DMS53 (cell line): ENCODE data around the gene BMP4.

Experiments
- DNase-seq: peaks from one replicate; lab custom pipeline; 2025; lab: John Stamatoyannopoulos, UW

Gene BMP4

GRCh38 chr14:53964249-53964648, 7.6 kb upstream of the BMP4 start:
- DNase-seq: peak; percentile 27

GRCh38 chr14:53963320-53964227, 6.9 kb upstream of the BMP4 start:
- peak; percentile 91 for DNase-seq

- no peak for DNase-seq
Observed at GRCh38 chr14:53962953-53963319, 6.3 kb upstream of the BMP4 start.

DNA sequence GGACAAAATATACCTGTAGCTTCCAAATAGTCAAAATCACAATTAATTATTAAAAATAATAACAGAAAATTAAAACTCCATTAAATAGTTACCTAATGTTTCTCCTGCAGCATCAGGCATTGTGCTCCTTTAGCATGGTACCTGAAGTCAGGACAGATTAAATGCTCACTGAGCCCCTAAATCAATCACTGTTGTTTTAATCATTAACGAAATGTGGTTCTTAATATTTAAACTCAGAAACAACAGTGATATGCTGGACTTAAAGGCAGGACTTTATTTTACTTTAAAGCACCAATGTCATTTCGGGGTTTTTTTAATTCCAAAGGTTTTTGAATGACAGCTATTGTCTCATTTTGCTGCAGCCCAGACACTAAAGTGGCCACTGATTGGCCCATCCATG, 2.0 kb upstream of the BMP4 start:
- DNase-seq: no peak

GRCh38 chr14:53957739-53958138, 1.1 kb upstream of the BMP4 start:
- no peak for DNase-seq

- DNase-seq: peak; percentile 81
Observed at GRCh38 chr14:53955671-53956426, 776 bp downstream of the BMP4 start.

GRCh38 chr14:53955229-53955556, 1.4 kb downstream of the BMP4 start:
- DNase-seq: no peak

DNA sequence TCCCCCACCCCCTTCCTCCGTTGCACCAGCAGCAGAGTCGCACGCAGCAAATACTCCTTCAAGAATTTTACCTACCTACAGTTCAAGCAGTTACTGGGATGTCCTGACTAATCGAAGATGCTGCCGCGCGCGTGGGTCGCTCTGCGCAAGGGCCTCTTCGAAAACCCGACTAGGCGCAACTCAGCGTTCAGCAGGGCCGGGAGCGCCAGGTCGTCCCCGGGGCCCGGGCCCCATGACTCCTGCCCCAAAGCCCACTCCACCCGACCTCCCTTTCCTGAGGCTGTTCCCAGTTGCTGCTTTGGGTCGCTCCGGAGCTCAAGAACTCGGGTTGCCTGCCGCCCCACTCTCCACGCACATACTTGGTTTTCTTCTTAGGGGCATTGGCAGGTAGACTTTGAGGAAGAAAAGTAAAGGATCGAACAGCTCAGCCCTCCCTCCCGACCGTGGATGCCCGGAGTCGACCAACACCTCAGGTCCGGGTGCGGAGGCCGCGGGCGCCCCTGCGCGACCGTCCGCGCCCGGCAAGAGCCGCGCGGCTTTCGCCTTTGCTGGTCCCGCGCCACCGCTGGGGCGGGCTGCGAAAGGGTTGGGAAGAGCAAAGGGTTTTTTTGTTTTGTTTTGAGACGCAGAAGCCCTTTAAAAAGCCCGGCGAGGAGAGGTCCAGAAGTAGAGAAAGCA, 1.9 kb downstream of the BMP4 start:
- DNase-seq: peak; percentile 69

- DNase-seq: peak; percentile 78
Observed at GRCh38 chr14:53953828-53954550, 2.6 kb downstream of the BMP4 start.

DNA sequence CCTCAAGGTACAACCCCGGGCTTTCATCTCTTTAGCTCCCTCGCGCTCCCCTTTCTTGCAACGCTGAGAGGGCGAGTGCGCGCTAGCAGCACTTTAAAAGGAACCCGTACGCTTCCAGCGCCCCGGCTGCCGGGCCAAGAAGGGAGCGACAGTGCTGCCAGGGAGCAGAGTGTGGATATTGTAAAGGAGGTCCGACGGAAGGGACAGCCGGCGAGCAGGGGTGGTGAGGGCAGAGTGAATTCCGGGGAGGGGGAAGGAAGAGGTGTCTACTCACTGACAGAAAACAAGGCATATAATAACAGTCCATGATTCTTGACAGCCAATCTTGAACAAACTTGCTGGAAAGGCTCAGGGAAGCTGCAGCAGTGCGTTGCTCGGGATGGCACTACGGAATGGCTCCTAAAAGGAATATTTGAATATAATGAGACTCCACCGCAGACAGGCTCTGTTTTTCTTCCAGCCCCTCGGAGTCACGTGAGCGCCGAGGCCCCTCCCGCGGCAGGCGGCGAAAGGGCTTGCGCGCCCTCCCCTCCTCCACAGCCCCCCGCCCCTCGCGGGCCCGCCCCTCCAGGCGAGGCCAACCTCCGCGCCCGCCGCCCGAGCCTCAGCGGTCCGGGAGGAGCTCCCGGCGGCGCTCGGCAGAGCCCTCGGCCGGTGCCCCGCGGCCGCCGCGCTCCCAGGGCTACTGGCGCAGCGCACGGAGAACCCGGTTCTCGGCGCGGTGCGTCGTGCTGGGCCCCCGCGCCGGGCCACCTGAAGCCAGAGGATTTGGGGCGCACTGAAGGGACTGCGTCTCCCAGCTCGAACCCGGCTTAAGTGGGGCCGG, 3.4 kb downstream of the BMP4 start:
- peak; percentile 88 for DNase-seq

DNA sequence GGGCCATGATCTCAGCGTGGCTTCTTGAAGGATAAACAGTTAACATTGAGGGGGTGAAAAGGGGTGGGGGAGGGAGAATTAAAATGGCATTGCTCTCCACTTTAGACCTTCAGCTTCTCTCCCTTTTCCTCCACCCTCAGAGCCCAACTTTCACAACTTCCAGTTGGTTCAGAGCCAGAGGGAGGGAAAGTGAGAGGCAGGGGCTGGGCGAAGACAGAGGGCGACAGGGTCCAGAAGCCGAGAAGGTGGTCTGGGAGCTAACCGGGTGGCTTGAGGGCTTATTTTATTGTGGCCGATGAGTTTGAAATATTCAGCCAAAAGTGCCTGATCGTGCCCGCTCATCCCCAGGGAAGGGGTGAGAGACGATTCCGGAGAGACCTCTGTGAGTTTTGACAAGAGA, 4.1 kb downstream of the BMP4 start:
- no peak for DNase-seq

- no peak for DNase-seq
Observed at GRCh38 chr14:53951627-53952303, 4.9 kb downstream of the BMP4 start.

- DNase-seq: no peak
Observed at GRCh38 chr14:53951243-53951626, 5.4 kb downstream of the BMP4 start.

- no peak for DNase-seq
Observed at GRCh38 chr14:53950031-53950793, 6.4 kb downstream of the BMP4 start.

- no peak for DNase-seq
Observed at GRCh38 chr14:53949201-53949600, 7.4 kb downstream of the BMP4 start.

- DNase-seq: no peak
Observed at GRCh38 chr14:53948205-53948884, 8.3 kb downstream of the BMP4 start.

DNA sequence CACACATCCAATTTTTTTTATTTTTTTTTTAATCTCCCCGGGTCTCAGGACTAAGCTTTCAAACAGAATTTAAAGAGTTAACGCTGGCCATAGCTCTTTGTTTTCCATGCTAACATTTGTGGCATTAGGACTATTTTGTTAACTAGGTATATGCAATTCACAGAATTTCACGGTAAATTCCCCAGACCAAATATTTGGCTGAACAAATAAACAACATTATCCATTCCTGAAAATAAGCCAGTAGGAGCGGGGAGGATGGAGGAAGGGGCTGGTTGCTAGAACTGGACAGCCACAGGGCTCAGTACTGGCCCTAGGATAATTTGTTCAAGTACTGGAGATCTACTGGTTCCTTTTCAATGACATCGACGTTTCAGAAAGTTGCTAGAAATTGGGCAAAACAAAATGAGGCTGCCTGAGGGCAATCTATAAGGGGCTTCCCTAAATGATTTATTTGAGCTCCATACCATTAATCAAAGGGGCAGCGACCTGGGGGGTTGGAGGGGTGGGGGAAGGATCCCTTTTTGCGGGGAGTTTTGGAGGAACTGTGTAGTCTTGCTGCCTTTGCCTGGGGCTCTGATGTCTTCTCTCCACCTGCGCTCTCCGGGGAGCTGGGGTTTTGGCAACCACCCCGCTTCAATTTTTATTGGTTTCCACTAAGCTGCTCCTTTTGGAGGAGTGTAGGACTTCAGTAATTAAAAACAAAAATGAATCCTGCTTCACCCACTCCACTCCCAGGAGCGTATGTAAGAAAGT, 9.0 kb downstream of the BMP4 start:
- no peak for DNase-seq

GRCh38 chr14:53947094-53947445, 9.6 kb downstream of the BMP4 start:
- no peak for DNase-seq
